ENCODE data around the gene CCDC28B.

The CCDC28B gene

DNA sequence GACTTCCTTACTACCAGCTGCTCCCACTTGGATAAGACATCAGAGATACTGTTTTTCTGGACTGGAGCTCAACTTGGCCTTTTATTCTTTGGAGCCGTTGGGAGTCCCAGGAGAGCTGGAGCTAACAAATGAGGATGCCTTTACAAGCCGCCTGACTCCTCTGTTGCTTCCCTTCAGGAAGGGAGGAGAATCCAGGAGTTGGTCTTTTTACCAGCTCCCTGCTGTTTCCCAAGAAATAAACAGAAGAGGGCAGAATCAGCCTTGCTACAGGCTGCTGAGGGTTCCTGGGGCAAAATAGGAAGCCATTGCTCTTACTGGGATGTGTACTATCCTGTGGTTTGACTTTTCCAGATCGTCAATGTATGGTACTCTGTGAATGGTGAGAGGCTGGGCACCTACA lies 23.3 kb downstream of the CCDC28B start:
- H3K27me3 ChIP-seq (ENCODE audit: control insufficient read depth, insufficient read depth, low read length): no peaks in the 10 kb centered on the region
- H3K9ac ChIP-seq (ENCODE audit: low read length): peak overlapping the region; percentile 28
- H3K4me3 ChIP-seq (ENCODE audit: low read depth, low read length): no peak overlapping the region
- H3K9me3 ChIP-seq (ENCODE audit: control insufficient read depth, insufficient read depth, low read depth, low read length): no peaks in the 10 kb centered on the region
- H3K36me3 ChIP-seq (ENCODE audit: control insufficient read depth, insufficient read depth, low read length): peaks cover 50% of the 10 kb centered on the region
- H3K4me1 ChIP-seq (ENCODE audit: control insufficient read depth, insufficient read depth, low read length): peaks cover 7% of the 10 kb centered on the region; the same call in 1 of the 2 replicates
- H3K27ac ChIP-seq (ENCODE audit: low read depth, low read length): no peak overlapping the region

DNA sequence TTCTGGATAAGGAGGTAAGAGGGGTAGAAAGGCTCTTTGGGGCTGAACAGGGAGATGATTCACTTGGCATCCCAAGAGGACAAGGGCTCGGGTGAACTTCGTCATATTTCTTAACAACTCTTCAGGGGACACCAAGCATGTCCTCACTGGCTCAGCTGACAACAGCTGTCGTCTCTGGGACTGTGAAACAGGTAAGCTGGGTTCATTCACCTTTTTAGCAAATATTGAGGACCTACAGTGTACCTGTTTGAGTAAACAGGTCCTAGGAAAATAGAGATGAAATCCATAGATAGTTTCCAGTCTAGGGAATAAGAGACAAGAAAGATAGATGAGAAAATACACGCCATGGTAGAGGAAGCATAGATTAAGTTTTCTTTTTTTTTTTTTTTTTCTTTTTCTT lies 23.9 kb downstream of the CCDC28B start:
- Histone ChIP-seq H3K27me3 (ENCODE audit: control insufficient read depth, insufficient read depth, low read length) (no peaks in the 10 kb centered on the region), H3K4me1 (ENCODE audit: control insufficient read depth, insufficient read depth, low read length) (peaks cover 7% of the 10 kb centered on the region; the same call in 1 of the 2 replicates), H3K4me3 (ENCODE audit: low read depth, low read length) (no peak overlapping the region), H3K36me3 (ENCODE audit: control insufficient read depth, insufficient read depth, low read length) (peaks cover 56% of the 10 kb centered on the region), H3K27ac (ENCODE audit: low read depth, low read length) (no peak overlapping the region), H3K9me3 (ENCODE audit: control insufficient read depth, insufficient read depth, low read depth, low read length) (no peaks in the 10 kb centered on the region), H3K9ac (ENCODE audit: low read length) (no peak overlapping the region)

DNA sequence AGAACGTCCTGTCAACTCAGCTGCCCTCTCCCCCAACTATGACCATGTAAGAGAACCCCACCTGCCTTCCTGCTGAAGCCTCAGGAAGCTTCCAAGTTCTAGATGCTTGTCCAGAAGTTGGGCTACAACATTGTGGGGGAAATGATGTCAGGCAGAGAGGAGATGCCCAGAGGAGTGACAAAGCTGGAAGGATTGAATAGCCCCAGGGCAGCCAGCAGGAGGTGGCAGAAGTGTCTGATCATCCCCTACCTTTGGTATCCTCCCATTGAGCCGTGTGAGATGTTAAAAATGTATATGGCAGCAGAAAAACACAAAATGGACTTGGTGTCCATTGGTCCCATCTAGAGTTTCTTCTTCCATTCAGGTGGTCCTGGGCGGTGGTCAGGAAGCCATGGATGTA lies 28.4 kb downstream of the CCDC28B start:
- no peaks in the 10 kb centered on the region for H3K27me3 ChIP-seq (ENCODE audit: control insufficient read depth, insufficient read depth, low read length)
- peaks cover 84% of the 10 kb centered on the region for H3K36me3 ChIP-seq (ENCODE audit: control insufficient read depth, insufficient read depth, low read length)
- no peak overlapping the region for H3K9ac ChIP-seq (ENCODE audit: low read length)
- H3K4me3 ChIP-seq (ENCODE audit: low read depth, low read length): no peak overlapping the region
- no peaks in the 10 kb centered on the region for H3K4me1 ChIP-seq (ENCODE audit: control insufficient read depth, insufficient read depth, low read length)
- no peak overlapping the region for H3K27ac ChIP-seq (ENCODE audit: low read depth, low read length)
- H3K9me3 ChIP-seq (ENCODE audit: control insufficient read depth, insufficient read depth, low read depth, low read length): no peaks in the 10 kb centered on the region

GRCh38 chr1:32231843-32232432 lies 31.5 kb downstream of the CCDC28B start:
- H3K27ac ChIP-seq (ENCODE audit: low read depth, low read length): no peak overlapping the region
- no peak overlapping the region for H3K9ac ChIP-seq (ENCODE audit: low read length)
- no peaks in the 10 kb centered on the region for H3K9me3 ChIP-seq (ENCODE audit: control insufficient read depth, insufficient read depth, low read depth, low read length)
- H3K4me3 ChIP-seq (ENCODE audit: low read depth, low read length): no peak overlapping the region
- no peaks in the 10 kb centered on the region for H3K4me1 ChIP-seq (ENCODE audit: control insufficient read depth, insufficient read depth, low read length)
- H3K36me3 ChIP-seq (ENCODE audit: control insufficient read depth, insufficient read depth, low read length): peaks cover 72% of the 10 kb centered on the region
- H3K27me3 ChIP-seq (ENCODE audit: control insufficient read depth, insufficient read depth, low read length): no peaks in the 10 kb centered on the region

DNA sequence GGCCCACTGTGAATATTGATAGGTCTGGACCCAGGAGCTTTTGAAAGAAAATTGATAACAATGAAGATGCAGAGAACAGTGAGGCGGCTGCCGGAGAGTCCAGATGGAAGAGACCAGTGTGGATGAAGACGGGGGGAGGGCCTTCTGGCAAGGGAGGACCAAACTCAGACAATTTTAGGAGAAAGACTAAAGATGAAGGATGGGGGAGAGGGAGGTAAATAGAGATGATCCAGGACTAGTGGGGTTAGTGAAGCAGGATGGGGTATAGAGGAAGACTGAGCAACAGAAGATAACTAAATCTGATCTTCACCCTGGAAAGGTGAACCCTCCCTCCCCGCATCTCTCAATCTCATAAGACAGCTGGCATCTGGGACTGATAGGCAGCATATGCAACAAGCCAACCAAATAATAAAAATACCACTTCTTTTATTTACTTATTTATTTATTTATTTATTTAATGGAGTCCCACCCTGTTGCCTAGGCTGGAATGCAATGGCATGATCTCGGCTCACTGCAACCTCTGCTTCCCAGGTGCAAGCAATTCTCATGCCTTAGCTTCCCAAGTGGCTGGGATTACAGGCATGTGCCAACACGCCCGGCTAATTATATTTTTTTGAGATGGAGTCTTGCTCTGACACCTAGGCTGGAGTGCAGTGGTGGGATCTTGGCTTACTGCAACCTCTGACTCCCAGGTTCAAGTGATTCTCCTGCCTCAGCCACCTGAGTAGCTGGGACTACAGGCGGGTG lies 32.3 kb downstream of the CCDC28B start:
- Histone ChIP-seq H3K4me1 (ENCODE audit: control insufficient read depth, insufficient read depth, low read length) (no peaks in the 10 kb centered on the region), H3K9ac (ENCODE audit: low read length) (no peak overlapping the region), H3K9me3 (ENCODE audit: control insufficient read depth, insufficient read depth, low read depth, low read length) (no peaks in the 10 kb centered on the region), H3K27ac (ENCODE audit: low read depth, low read length) (no peak overlapping the region), H3K36me3 (ENCODE audit: control insufficient read depth, insufficient read depth, low read length) (peaks cover 65% of the 10 kb centered on the region), H3K27me3 (ENCODE audit: control insufficient read depth, insufficient read depth, low read length) (no peaks in the 10 kb centered on the region), H3K4me3 (ENCODE audit: low read depth, low read length) (no peak overlapping the region)

DNA sequence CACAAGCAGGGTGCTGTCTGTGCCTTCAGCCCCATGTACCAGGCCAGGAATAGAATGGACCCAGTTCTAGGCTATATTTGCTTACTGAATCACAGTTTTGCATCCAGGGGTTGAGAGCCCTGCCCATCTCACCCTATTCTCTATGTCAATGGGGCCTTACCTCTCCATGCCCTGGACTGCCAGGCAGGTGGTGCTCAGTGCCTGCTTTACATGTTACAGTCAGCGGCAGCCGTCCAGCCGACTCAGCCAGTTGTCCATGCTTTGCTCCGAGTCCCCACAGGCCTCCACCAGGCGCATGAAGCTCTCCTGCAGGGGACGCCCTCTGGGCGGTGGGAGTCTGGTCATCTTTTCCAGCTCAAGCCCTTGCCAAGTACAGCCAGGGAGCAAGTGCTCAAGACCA lies 34.4 kb downstream of the CCDC28B start:
- Histone ChIP-seq H3K27ac (ENCODE audit: low read depth, low read length) (no peak overlapping the region), H3K27me3 (ENCODE audit: control insufficient read depth, insufficient read depth, low read length) (no peaks in the 10 kb centered on the region), H3K9ac (ENCODE audit: low read length) (no peak overlapping the region), H3K4me1 (ENCODE audit: control insufficient read depth, insufficient read depth, low read length) (peaks cover 7% of the 10 kb centered on the region; the same call in 1 of the 2 replicates), H3K36me3 (ENCODE audit: control insufficient read depth, insufficient read depth, low read length) (peaks cover 46% of the 10 kb centered on the region), H3K4me3 (ENCODE audit: low read depth, low read length) (no peak overlapping the region), H3K9me3 (ENCODE audit: control insufficient read depth, insufficient read depth, low read depth, low read length) (no peaks in the 10 kb centered on the region)

GRCh38 chr1:32239337-32239736 lies 38.9 kb downstream of the CCDC28B start:
- Histone ChIP-seq H3K27me3 (ENCODE audit: control insufficient read depth, insufficient read depth, low read length) (no peaks in the 10 kb centered on the region), H3K36me3 (ENCODE audit: control insufficient read depth, insufficient read depth, low read length) (peaks cover 10% of the 10 kb centered on the region), H3K4me1 (ENCODE audit: control insufficient read depth, insufficient read depth, low read length) (peaks cover 14% of the 10 kb centered on the region), H3K9ac (ENCODE audit: low read length) (peak overlapping the region; percentile 68), H3K9me3 (ENCODE audit: control insufficient read depth, insufficient read depth, low read depth, low read length) (no peaks in the 10 kb centered on the region), H3K4me3 (ENCODE audit: low read depth, low read length) (peak overlapping the region; percentile 87), H3K27ac (ENCODE audit: low read depth, low read length) (no peak overlapping the region)

GRCh38 chr1:32239790-32240139 lies 39.4 kb downstream of the CCDC28B start:
- Histone ChIP-seq H3K4me3 (ENCODE audit: low read depth, low read length) (peak overlapping the region; percentile 87), H3K27me3 (ENCODE audit: control insufficient read depth, insufficient read depth, low read length) (no peaks in the 10 kb centered on the region), H3K36me3 (ENCODE audit: control insufficient read depth, insufficient read depth, low read length) (peaks cover 6% of the 10 kb centered on the region), H3K27ac (ENCODE audit: low read depth, low read length) (no peak overlapping the region), H3K9me3 (ENCODE audit: control insufficient read depth, insufficient read depth, low read depth, low read length) (no peaks in the 10 kb centered on the region), H3K4me1 (ENCODE audit: control insufficient read depth, insufficient read depth, low read length) (peaks cover 14% of the 10 kb centered on the region), H3K9ac (ENCODE audit: low read length) (peak overlapping the region; percentile 68)

GRCh38 chr1:32240140-32240951 lies 40.0 kb downstream of the CCDC28B start:
- peaks cover 4% of the 10 kb centered on the region for H3K36me3 ChIP-seq (ENCODE audit: control insufficient read depth, insufficient read depth, low read length)
- H3K4me3 ChIP-seq (ENCODE audit: low read depth, low read length): peak overlapping the region; percentile 87
- H3K9me3 ChIP-seq (ENCODE audit: control insufficient read depth, insufficient read depth, low read depth, low read length): no peaks in the 10 kb centered on the region
- peak overlapping the region; percentile 82 for H3K9ac ChIP-seq (ENCODE audit: low read length)
- no peaks in the 10 kb centered on the region for H3K27me3 ChIP-seq (ENCODE audit: control insufficient read depth, insufficient read depth, low read length)
- H3K4me1 ChIP-seq (ENCODE audit: control insufficient read depth, insufficient read depth, low read length): peaks cover 14% of the 10 kb centered on the region
- peak overlapping the region; percentile 36; the same call in 1 of the 2 replicates for H3K27ac ChIP-seq (ENCODE audit: low read depth, low read length)

GRCh38 chr1:32241001-32241763 lies 40.8 kb downstream of the CCDC28B start:
- H3K36me3 ChIP-seq (ENCODE audit: control insufficient read depth, insufficient read depth, low read length): peaks cover 2% of the 10 kb centered on the region

More at GRCh38 chr1:32241001-32241763, 40.8 kb downstream of the CCDC28B start:
- Histone ChIP-seq H3K4me3 (ENCODE audit: low read depth, low read length) (peak overlapping the region; percentile 87), H3K27me3 (ENCODE audit: control insufficient read depth, insufficient read depth, low read length) (no peaks in the 10 kb centered on the region), H3K9ac (ENCODE audit: low read length) (peak overlapping the region; percentile 82), H3K9me3 (ENCODE audit: control insufficient read depth, insufficient read depth, low read depth, low read length) (no peaks in the 10 kb centered on the region), H3K27ac (ENCODE audit: low read depth, low read length) (peak overlapping the region; percentile 36; the same call in 1 of the 2 replicates), H3K4me1 (ENCODE audit: control insufficient read depth, insufficient read depth, low read length) (peaks cover 14% of the 10 kb centered on the region)

All from HUES6 (cell line).